Measurements from ENCODE around the gene KCNF1.

Gene KCNF1

DNA sequence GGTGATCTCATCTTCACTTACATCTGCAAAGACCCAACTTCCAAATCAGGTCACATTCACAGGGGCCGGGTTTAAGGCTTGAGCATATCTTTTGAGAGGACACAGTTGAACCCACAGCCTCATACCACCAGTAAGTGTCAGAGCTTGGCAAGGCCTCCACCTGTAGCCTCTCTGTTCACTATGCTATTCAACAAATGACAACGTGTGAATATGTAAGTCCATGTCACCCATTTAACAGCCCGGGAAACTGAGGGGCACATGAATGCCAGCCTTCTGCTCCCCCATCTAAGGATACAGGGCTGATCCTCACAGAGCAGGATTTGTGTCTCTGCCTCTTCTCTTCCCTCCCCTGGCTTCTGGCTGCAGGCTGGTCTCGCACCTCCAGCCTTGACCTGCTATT, 3.5 kb upstream of the KCNF1 start:
- no peak for DNase-seq (ENCODE audit: extremely low read depth, low read depth)
- TF ChIP-seq, protein P1, sequence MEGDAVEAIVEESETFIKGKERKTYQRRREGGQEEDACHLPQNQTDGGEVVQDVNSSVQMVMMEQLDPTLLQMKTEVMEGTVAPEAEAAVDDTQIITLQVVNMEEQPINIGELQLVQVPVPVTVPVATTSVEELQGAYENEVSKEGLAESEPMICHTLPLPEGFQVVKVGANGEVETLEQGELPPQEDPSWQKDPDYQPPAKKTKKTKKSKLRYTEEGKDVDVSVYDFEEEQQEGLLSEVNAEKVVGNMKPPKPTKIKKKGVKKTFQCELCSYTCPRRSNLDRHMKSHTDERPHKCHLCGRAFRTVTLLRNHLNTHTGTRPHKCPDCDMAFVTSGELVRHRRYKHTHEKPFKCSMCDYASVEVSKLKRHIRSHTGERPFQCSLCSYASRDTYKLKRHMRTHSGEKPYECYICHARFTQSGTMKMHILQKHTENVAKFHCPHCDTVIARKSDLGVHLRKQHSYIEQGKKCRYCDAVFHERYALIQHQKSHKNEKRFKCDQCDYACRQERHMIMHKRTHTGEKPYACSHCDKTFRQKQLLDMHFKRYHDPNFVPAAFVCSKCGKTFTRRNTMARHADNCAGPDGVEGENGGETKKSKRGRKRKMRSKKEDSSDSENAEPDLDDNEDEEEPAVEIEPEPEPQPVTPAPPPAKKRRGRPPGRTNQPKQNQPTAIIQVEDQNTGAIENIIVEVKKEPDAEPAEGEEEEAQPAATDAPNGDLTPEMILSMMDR (IDR thresholded peaks at IDR 0.05; ENCODE audit: low read depth, low read length, missing control alignments) = no peak
- no peak overlapping the region for H3K4me3 ChIP-seq (replicated peaks; ENCODE audit: low read depth, low read length)

DNA sequence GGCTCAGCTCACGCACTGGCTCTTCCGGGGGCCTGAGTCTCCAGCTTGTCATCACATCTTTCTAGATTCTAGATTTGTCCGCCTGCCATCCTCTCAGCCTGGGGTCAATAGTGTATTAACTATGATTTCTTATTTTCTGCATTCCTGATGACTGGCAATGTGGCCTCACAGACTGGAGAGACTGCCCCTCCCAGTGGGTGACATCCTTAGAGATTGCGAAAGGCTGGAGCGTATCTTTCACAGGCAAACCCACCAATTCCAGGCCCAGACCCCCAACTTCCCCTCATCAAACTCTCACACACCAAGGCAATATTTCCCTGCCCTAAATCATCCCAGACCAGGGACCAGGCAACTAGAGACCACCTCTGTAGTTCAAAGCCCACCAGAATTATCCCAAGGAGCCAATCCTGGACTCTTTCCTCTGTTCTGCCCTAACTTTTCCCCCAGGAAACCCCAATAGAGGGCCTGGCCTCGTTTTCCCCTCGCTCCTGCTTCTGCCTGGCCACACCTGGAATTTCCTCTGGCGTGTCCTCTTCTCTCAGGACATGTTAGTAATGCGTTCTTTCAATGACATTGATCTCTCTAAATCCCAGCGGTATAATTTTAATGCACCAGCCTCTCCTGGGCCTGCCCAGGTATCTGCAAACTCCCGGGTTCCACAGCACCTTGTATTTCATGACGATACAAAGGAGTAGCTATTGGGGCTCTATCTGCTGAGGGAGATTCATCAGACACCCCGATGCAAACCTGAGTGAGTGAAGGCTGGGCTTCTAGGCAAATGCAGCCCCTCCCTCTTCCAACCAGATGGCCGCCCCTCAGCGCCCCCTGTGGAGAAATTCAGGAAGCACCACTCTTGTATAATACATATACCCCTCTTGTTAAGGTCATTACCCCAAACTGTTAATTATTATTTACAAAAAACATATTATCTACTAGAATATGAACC, 2.4 kb upstream of the KCNF1 start:
- no peak overlapping the region for H3K4me3 ChIP-seq (replicated peaks; ENCODE audit: low read depth, low read length)
- DNase-seq (ENCODE audit: extremely low read depth, low read depth) = no peak
- TF ChIP-seq, protein P1 (IDR thresholded peaks at IDR 0.05; ENCODE audit: low read depth, low read length, missing control alignments) = peak; percentile 58

DNA sequence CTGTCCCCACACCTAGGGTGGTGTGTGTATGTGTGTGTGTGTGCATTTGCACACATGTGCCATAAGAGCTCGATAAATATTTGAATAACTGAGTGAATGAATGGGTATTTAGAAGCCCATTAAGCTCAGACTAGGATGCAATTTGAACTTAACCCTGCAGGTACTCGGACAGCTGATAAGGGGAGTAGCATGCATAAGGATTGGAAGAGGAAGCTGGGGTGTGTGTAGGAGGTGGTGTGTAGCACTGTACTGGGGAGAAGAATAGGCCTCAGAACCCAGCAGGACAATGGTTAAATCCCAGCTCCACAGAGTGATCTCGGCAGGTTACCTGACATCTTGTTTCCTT, 1.8 kb upstream of the KCNF1 start:
- TF ChIP-seq, protein P1 (IDR thresholded peaks at IDR 0.05; ENCODE audit: low read depth, low read length, missing control alignments) = no peak
- no peak for DNase-seq (ENCODE audit: extremely low read depth, low read depth)
- no peak overlapping the region for H3K4me3 ChIP-seq (replicated peaks; ENCODE audit: low read depth, low read length)

DNA sequence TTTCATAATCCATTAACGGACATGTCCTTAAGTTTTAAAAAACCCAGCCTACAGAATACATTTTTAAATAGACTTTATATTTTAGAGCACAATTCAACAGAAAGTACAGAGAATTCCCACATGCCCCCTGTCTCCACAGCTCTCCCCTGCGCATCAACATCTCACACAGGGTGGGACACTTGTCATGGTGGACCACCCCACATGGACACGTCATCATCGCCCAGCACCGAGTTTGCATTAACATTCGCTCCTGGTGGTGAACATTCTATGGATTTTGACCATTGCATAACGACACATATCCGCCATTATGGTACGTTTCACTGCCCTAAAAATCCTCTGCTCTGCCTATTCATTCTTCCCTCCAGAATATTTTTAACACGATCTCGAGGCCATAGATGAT, 1.1 kb upstream of the KCNF1 start:
- TF ChIP-seq, protein P1 (IDR thresholded peaks at IDR 0.05; ENCODE audit: low read depth, low read length, missing control alignments) = no peak
- no peak for DNase-seq (ENCODE audit: extremely low read depth, low read depth)
- H3K4me3 ChIP-seq (replicated peaks; ENCODE audit: low read depth, low read length) = no peak overlapping the region

DNA sequence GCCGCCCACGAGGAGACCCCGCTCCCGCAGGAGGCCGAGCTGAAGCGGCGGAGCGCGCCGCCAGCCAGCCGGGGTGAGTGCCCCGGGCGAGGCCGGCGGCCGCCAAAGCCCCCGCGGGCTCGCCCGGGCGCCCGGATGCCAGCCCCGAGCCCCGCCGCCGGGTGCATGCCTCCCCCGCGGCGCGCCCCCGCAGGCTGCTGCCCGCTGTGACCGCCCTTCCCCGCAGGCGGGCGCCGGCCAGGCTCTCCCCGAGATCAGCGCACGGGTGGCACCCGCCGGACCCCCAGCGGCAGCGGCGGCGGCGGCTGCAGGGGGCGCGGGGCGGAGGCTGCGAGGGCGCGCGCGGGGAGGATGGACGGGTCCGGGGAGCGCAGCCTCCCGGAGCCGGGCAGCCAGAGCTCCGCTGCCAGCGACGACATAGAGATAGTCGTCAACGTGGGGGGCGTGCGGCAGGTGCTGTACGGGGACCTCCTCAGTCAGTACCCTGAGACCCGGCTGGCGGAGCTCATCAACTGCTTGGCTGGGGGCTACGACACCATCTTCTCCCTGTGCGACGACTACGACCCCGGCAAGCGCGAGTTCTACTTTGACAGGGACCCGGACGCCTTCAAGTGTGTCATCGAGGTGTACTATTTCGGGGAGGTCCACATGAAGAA, 470 bp downstream of the KCNF1 start:
- TF ChIP-seq, protein P1 (IDR thresholded peaks at IDR 0.05; ENCODE audit: low read depth, low read length, missing control alignments) = no peak
- DNase-seq (ENCODE audit: extremely low read depth, low read depth) = no peak
- peak overlapping the region; percentile 20; the same call in 1 of the 2 replicates for H3K4me3 ChIP-seq (replicated peaks; ENCODE audit: low read depth, low read length)

DNA sequence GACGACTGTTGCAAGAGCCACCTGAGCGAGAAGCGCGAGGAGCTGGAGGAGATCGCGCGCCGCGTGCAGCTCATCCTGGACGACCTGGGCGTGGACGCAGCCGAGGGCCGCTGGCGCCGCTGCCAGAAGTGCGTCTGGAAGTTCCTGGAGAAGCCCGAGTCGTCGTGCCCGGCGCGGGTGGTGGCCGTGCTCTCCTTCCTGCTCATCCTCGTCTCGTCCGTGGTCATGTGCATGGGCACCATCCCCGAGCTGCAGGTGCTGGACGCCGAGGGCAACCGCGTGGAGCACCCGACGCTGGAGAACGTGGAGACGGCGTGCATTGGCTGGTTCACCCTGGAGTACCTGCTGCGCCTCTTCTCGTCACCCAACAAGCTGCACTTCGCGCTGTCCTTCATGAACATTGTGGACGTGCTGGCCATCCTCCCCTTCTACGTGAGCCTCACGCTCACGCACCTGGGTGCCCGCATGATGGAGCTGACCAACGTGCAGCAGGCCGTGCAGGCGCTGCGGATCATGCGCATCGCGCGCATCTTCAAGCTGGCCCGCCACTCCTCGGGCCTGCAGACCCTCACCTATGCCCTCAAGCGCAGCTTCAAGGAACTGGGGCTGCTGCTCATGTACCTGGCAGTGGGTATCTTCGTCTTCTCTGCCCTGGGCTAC, 1.2 kb downstream of the KCNF1 start:
- TF ChIP-seq, protein P1 (IDR thresholded peaks at IDR 0.05; ENCODE audit: low read depth, low read length, missing control alignments) = no peak

More for the DNA sequence above, 1.2 kb downstream of the KCNF1 start:
- H3K4me3 ChIP-seq (replicated peaks; ENCODE audit: low read depth, low read length) = no peak overlapping the region
- DNase-seq (ENCODE audit: extremely low read depth, low read depth) = no peak
